Stimulated activated CD8-positive, alpha-beta memory T cell treated with anti-CD3 and anti-CD28 coated beads, Interleukin-4, amount 100 ng/mL, for 4 hours (primary cell): Measurements from ENCODE around the gene COQ8B.
"Not testable (repeated sequence)": the region's sequence is repeated elsewhere in the genome, so short reads cannot be mapped to it uniquely, and the experiment has no call there.

Experiments used
- DNase-seq, 2 donors: peaks; one replicate each; pipeline ENCODE4 v3.0.0-alpha.2; 2020; ENCODE audit warnings: low read depth in 2 of 2, low spot score in 1 of 2

The COQ8B gene

GRCh38 chr19:40668991-40669614 is 47.6 kb downstream of the COQ8B start:
- DNase-seq: no peak

- no peak for DNase-seq
Observed at GRCh38 chr19:40667602-40668001, 49.1 kb downstream of the COQ8B start.

DNA sequence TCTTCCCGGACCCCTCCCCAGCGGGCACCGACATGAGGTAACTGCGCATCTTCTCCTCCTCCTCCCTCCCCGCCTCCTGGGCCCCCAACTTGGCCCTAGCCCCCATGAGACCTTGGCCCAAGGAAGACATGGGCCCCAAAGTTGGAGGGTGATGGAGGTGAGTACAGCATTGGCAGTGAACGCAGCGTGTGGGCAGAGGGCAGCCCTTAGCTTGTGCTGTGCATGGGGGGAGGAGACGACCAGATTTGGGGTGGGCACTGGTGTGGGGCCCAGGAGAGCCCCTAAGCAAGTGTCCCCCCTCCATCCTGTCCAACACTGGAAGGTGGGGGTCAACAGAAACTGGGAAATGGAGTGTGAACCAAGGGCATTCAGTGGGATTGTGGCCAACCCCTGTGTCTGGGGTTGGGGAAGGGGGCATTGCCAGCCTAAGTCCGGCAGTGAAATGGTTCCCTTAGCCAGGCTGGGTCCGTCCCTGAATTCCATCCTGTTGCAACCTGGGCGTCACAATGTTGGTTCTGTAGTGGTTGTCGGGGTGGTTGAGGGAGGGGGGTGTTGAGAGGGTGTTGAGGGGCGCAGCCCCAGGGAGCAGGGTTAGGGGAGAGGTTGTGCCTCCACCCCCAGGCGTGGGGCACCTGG is 49.8 kb downstream of the COQ8B start:
- DNase-seq: no peak

GRCh38 chr19:40663695-40664692 is 52.7 kb downstream of the COQ8B start:
- no peak for DNase-seq

- DNase-seq: peak; percentile 79 to 89
Observed at GRCh38 chr19:40662925-40663694, 53.6 kb downstream of the COQ8B start.

DNA sequence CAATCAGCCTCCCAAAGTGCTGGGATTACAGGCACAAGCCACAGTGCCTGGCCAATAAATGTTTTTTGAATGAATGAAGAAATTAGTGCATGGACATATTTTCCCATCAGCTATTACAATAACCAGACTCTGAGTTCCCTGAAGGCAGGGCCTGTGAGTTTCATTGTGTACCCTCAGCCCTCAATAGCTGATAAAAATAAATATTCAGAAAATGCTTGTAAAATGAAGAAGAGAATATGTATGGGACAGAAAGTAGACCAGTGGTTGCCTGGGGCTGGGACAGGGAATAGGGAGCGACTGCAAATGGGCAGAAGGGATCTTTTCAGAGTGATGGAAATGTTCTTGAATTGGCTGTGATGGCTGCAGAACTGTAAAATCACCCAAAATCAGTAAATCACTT is 55.1 kb downstream of the COQ8B start:
- no peak for DNase-seq

DNA sequence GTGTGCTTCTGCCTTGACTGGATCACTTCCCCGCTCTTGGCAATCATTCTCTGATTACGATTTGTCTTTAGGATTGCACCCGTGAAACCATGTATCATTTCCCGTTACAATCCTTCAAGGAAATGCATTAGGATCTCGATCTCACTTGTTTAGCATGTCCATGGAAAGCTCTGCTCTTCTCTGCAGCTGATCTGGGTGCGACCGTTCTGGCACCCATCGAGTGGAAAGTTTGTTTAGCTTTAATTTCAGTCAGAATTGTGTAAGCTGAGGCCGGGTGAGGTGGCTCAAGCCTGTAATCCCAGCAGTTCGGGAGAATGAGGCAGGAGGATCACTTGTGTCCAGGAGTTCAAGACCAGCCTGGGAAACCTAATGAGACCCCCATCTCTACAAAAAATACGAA is 57.1 kb downstream of the COQ8B start:
- DNase-seq: no peak

DNA sequence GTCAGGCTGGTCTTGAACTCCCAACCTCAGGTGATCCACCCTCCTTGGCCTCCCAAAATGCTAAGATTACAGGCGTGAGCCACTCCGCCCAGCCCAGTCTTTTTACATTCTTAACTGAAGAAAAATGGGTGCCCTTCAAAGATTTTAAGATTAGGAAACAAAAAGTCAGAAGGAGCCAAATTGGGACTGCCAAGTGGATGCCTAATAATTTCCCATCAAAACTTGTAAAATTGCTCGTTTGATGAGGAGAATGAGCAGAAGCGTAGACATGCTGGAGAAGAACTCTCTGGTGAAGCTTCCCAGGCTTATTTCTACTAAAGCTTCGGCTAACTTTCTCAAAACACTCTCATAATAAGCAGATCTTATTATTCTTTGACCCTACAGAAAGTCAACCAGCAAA is 57.6 kb downstream of the COQ8B start:
- no peak for DNase-seq

DNA sequence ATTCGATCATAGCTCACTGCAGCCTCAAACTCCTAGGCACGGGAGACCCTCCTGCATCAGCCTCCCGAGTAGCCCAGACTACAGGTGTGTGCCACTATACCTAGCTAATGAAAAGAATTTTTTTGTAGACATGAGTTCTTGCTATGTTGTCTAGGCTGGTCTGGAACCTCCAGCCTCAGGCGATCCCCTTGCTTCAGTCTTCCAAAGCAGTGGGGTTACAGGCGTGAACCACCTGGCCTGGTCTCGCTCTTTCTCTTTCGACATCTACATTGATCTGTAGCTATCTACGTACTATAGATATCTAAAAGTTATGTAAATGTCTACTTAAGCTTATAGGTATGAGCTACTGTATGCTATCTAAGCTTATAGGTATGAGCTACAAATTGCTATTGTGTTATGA is 58.7 kb downstream of the COQ8B start:
- DNase-seq: no peak

- not testable (repeated sequence) for DNase-seq
Observed at GRCh38 chr19:40655684-40656083, 61.0 kb downstream of the COQ8B start.

- not testable (repeated sequence) for DNase-seq
Observed at GRCh38 chr19:40652303-40652702, 64.4 kb downstream of the COQ8B start.

DNA sequence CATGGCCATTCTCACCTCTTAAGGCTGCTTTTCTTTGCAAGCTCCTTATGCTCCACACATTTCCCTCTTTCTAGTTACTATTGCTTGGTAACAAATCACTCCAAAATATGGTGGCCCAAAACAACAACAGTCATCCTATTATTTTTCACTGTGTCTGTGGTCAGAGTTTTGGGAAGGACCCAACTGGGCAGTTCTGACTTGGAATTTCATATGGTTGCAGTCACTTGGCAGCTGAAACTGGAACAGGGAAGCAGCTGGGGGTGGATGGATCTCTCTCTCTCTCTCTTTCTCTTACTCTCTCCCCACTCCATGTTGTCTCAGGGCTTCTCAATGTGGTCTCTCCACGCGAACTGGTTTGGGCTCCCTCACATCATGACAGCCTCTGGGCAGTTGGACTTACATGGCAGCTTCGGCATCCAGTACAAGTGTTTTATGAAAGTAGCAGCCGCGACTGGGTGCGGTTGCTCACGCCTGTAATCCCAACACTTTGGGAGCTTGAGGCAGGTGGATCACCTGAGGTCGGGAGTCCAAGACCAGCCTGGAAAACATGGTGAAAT is 65.9 kb downstream of the COQ8B start:
- DNase-seq: no peak

DNA sequence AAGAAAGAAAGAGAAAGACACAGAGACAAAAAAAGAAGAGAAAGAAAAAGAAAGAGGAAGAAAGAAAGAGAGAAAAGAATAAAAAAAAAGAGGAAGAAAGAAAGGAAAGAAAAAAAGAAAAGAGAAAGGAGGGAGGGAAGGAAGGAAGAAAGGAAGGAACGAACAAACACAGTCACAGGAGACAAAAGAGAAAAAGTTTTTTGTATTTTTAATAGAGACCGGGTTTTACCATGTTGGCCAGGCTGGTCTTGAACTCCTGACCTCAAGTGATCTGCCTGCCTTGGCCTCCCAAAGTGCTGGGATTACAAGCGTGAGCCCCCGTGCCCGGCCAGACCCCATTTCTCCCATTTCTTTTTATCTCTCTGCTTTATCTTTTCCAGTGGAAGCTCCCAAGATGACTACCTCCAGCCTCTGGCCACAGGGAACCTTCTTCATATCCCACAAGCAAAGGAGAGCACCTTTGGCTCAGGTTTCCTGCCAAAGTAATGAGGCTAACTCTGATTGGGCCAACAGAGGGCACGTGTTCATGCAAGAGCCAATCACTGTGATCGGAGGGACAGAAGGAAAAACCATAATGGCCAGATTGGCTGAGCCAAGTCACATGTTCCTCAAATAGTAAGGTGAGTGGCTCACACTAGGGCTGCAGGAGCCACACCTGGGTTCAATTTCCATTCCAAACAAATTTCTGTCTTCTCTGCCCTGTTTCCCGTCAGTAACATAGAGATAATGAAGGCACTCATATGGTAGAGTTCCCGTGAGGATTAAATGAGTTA is 66.6 kb downstream of the COQ8B start:
- DNase-seq: not testable (repeated sequence)

DNA sequence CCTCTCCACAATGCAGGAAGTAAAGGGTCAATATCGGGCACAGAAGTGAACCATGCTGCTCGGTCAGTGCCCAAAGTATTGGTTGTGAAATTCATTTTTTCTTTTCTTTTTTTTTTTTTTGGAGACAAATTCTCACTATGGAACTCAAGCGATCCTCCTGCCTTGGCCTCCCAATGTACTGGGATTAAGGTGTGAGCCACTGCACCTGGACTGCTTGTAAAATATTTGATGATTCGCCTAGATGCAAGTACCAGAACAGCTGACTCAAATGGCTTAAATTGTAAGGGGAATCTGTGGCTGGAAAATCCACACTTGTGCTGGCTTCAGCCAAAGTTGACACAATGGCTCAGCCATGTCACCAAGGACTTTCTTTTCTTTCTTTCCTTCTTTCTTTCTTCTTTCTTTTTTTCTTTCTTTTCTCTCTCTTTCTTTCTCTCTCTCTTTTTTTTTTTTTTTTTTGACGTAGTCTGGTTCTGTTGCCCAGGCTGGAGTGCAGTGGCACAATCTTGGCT is 69.9 kb downstream of the COQ8B start:
- no peak for DNase-seq

DNA sequence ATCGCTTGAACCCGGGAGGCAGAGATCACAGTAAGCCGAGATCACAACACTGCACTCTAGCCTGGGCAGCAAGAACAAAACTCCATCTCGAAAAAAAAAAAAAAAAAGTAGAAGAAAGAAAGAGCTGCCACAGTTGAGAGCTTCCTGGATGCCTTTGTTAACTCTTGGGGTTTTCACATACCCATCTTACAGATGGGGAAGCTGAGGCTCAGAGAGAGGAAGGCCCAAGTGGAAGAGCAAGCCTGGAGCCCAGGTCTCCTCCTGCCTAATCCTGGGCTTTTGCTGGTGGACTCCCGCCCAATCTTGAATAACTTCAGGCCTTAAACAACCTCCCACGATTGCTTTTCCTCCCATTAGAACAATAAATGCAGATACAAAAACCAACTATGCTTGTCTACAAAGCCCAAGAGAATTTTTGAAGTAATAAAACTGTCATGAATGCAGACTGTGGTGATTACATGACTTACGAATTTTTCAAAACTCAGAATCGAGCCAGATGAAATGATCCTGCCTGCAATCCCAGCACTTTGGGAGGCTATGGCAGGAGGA is 73.9 kb downstream of the COQ8B start:
- DNase-seq: no peak

DNA sequence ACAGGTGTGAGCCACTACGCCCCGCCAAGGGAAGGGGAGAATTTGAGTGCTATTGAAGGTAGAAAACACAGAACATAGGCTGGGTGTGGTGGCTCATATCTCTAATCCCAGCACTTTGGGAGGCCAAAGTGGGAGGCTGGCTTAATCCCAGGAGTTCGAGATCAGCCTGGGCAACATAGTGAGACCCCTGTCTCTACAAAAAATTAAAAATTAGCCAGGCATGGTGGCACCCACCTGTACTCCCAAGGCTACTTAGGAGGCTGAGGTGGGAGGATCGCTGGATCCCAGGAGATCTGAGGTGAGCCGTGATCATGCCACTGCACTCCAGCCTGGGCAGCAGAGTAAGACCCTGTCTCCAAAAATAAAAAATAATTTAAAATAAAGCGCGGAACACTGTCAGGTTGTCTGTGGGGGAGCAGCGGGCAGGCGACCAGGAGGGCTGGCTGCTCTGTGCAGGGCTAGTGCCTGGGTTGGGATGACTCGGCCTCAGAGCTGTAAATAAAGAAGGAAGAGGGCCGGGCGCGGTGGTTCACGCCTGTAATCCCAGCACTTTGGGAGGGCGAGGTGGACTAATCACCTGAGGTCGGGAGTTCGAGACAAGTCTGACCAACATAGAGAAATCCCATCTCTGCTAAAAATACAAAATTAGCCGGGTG is 74.5 kb downstream of the COQ8B start:
- DNase-seq: no peak
